HUES64 (cell line): ENCODE results near the gene LATS2.

Source experiments
- H3K27ac ChIP-seq: 2 replicates; pipeline ENCODE4 v1.7.0; 2013; ENCODE audit warnings: low read depth, low read length, inconsistent platforms
- H3K27me3 ChIP-seq: 2 replicates; pipeline ENCODE4 v1.6.1; 2013; ENCODE audit warnings: mild to moderate bottlenecking, low read length; ENCODE audit not compliant: insufficient read depth
- H3K36me3 ChIP-seq: 2 replicates; pipeline ENCODE4 v1.6.1; 2013; ENCODE audit warnings: mild to moderate bottlenecking, low read length; ENCODE audit not compliant: insufficient read depth
- H3K4me1 ChIP-seq: 2 replicates; pipeline ENCODE4 v1.6.1; 2013; ENCODE audit warnings: mild to moderate bottlenecking, low read length, moderate library complexity; ENCODE audit not compliant: insufficient read depth
- H3K4me3 ChIP-seq: 2 replicates; pipeline ENCODE4 v1.5.1; 2013; ENCODE audit warnings: mild to moderate bottlenecking, low read length, moderate library complexity
- H3K9ac ChIP-seq: 2 replicates; pipeline ENCODE4 v1.6.1; 2013; ENCODE audit warnings: mild to moderate bottlenecking, low read depth, low read length
- H3K9me3 ChIP-seq: 2 replicates; pipeline ENCODE4 v1.6.1; 2013; ENCODE audit warnings: low read depth, low read length; ENCODE audit not compliant: insufficient read depth
- WGBS: fragments of 150-250, 120-280 bp; methylation state at CpG from one replicate; pipeline ENCODE4 v1.1.7; 2013; ENCODE audit warnings: missing lambda C conversion rate; 5-methylcytosine and 5-hydroxymethylcytosine counted together

LATS2 gene

GRCh38 chr13:21005193-21005592 lies 56.2 kb downstream of the LATS2 start:
- no peaks in the 10 kb centered on the region for H3K9me3 ChIP-seq
- H3K9ac ChIP-seq, result no peak overlapping the region
- no peaks in the 10 kb centered on the region for H3K27me3 ChIP-seq
- H3K4me3 ChIP-seq, result no peak overlapping the region
- WGBS, result 97% methylated on average over 3 of the region's 3 CpGs
- H3K36me3 ChIP-seq, result no peaks in the 10 kb centered on the region
- H3K4me1 ChIP-seq, result no peaks in the 10 kb centered on the region; the same call in 1 of the 2 replicates
- no peak overlapping the region for H3K27ac ChIP-seq

GRCh38 chr13:21001471-21001870 lies 59.9 kb downstream of the LATS2 start:
- H3K27ac ChIP-seq, result no peak overlapping the region
- H3K27me3 ChIP-seq, result no peaks in the 10 kb centered on the region
- no peak overlapping the region for H3K9ac ChIP-seq
- WGBS, result 95% methylated on average over 4 of the region's 5 CpGs
- H3K4me1 ChIP-seq, result peaks cover 16% of the 10 kb centered on the region; the same call in 1 of the 2 replicates
- no peaks in the 10 kb centered on the region for H3K36me3 ChIP-seq
- H3K9me3 ChIP-seq, result no peaks in the 10 kb centered on the region
- H3K4me3 ChIP-seq, result no peak overlapping the region

- WGBS, result 100% methylated on average over 1 of the region's 1 CpG
- H3K4me3 ChIP-seq, result no peak overlapping the region
- peaks cover under 1% of the 10 kb centered on the region; the same call in 1 of the 2 replicates for H3K36me3 ChIP-seq
- H3K27ac ChIP-seq, result no peak overlapping the region
- no peaks in the 10 kb centered on the region for H3K27me3 ChIP-seq
- H3K4me1 ChIP-seq, result peaks cover 16% of the 10 kb centered on the region; the same call in 1 of the 2 replicates
- H3K9me3 ChIP-seq, result no peaks in the 10 kb centered on the region
- H3K9ac ChIP-seq, result no peak overlapping the region
Observed at GRCh38 chr13:21000647-21001046, 60.7 kb downstream of the LATS2 start.

GRCh38 chr13:20998649-20999415 lies 62.6 kb downstream of the LATS2 start:
- Histone ChIP-seq H3K9ac (no peak overlapping the region), H3K9me3 (no peaks in the 10 kb centered on the region), H3K27ac (peak overlapping the region; percentile 48; the same call in 1 of the 2 replicates), H3K27me3 (no peaks in the 10 kb centered on the region), H3K4me1 (peaks cover 16% of the 10 kb centered on the region; the same call in 1 of the 2 replicates), H3K36me3 (peaks cover 11% of the 10 kb centered on the region), H3K4me3 (no peak overlapping the region)
- 96% methylated on average over 60 of the region's 60 CpGs for WGBS

GRCh38 chr13:20997301-20998161 lies 63.9 kb downstream of the LATS2 start:
- Histone ChIP-seq H3K9ac (no peak overlapping the region), H3K4me3 (no peak overlapping the region), H3K4me1 (peaks cover 16% of the 10 kb centered on the region; the same call in 1 of the 2 replicates), H3K9me3 (no peaks in the 10 kb centered on the region), H3K27me3 (no peaks in the 10 kb centered on the region), H3K27ac (peak overlapping the region; percentile 63; the same call in 1 of the 2 replicates), H3K36me3 (peaks cover 11% of the 10 kb centered on the region)
- WGBS, result 76% methylated on average over 13 of the region's 14 CpGs

GRCh38 chr13:20995245-20995838 lies 66.0 kb downstream of the LATS2 start:
- WGBS, result 85% methylated on average over 4 of the region's 4 CpGs
- H3K27ac ChIP-seq, result no peak overlapping the region
- H3K4me3 ChIP-seq, result no peak overlapping the region
- peaks cover 27% of the 10 kb centered on the region for H3K36me3 ChIP-seq
- no peaks in the 10 kb centered on the region for H3K9me3 ChIP-seq
- H3K9ac ChIP-seq, result no peak overlapping the region
- H3K27me3 ChIP-seq, result no peaks in the 10 kb centered on the region
- peaks cover 16% of the 10 kb centered on the region; the same call in 1 of the 2 replicates for H3K4me1 ChIP-seq

- Histone ChIP-seq H3K27me3 (no peaks in the 10 kb centered on the region), H3K27ac (no peak overlapping the region), H3K9me3 (no peaks in the 10 kb centered on the region), H3K9ac (no peak overlapping the region), H3K4me3 (no peak overlapping the region), H3K36me3 (peaks cover 36% of the 10 kb centered on the region), H3K4me1 (peaks cover 16% of the 10 kb centered on the region; the same call in 1 of the 2 replicates)
- WGBS, result 98% methylated on average over 7 of the region's 7 CpGs
Observed at GRCh38 chr13:20994441-20994821, 67.0 kb downstream of the LATS2 start.

GRCh38 chr13:20993661-20994440 lies 67.5 kb downstream of the LATS2 start:
- Histone ChIP-seq H3K36me3 (peaks cover 42% of the 10 kb centered on the region), H3K27ac (no peak overlapping the region), H3K9ac (no peak overlapping the region), H3K4me1 (peaks cover 13% of the 10 kb centered on the region; the same call in 1 of the 2 replicates), H3K9me3 (no peaks in the 10 kb centered on the region), H3K4me3 (no peak overlapping the region), H3K27me3 (no peaks in the 10 kb centered on the region)
- WGBS, result 96% methylated on average over 13 of the region's 13 CpGs

- Histone ChIP-seq H3K9me3 (no peaks in the 10 kb centered on the region), H3K4me1 (peaks cover 12% of the 10 kb centered on the region; the same call in 1 of the 2 replicates), H3K9ac (no peak overlapping the region), H3K36me3 (peaks cover 48% of the 10 kb centered on the region), H3K27ac (no peak overlapping the region), H3K27me3 (no peaks in the 10 kb centered on the region), H3K4me3 (no peak overlapping the region)
- WGBS, result 94% methylated on average over 4 of the region's 4 CpGs
Observed at GRCh38 chr13:20993211-20993610, 68.2 kb downstream of the LATS2 start.

- Histone ChIP-seq H3K36me3 (peaks cover 58% of the 10 kb centered on the region), H3K27me3 (no peaks in the 10 kb centered on the region), H3K9me3 (no peaks in the 10 kb centered on the region), H3K4me3 (no peak overlapping the region), H3K9ac (no peak overlapping the region), H3K27ac (no peak overlapping the region), H3K4me1 (0 out of 2 replicates have a peak, but pooled peaks cover 1% of the 10 kb centered on the region)
- 90% methylated on average over 17 of the region's 17 CpGs for WGBS
Observed at GRCh38 chr13:20991741-20992520, 69.5 kb downstream of the LATS2 start.
